Cardiac fibroblast (primary cell): ENCODE data around the gene ATRNL1.

Experiments used
- DNase-seq, 2 donors: peaks; one replicate each; pipeline versions ENCODE4 v3.0.0 to v3.0.0-alpha.2; 2010; ENCODE audit warnings: low read depth in 2 of 2
- H3K4me3 ChIP-seq, 2 donors: replicated peaks in 1 of 2; 1 replicate in 1 of 2; 2 replicates in 1 of 2; pipeline ENCODE4 v1.5.1; 2011; ENCODE audit warnings: low read depth in 2 of 2, low read length in 2 of 2, mild to moderate bottlenecking in 2 of 2, moderate library complexity in 1 of 2
- TF ChIP-seq, protein P1 (sequence below): IDR thresholded peaks from one replicate; pipeline ENCODE4 v1.5.1; 2011; ENCODE audit warnings: low read depth, mild to moderate bottlenecking, low read length, inconsistent platforms

Gene ATRNL1

DNA sequence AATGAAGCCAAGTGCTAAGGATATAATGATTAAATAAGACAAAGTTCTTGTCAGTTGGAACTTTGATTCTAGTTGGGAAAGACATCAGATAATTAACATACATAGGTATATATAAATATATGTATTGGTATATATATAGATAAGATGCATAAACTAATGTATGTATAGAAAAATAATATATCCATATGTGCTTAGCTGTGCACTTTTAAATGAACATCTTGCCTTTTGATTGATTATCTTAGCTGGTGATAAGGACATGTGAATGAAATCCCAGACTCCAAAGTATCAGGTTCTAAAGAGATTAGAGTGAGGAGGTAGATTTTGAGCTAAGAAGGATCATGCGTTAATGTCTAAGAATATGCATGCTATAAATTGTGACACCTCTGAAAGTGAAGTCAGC lies 822.3 kb downstream of the ATRNL1 start:
- no peak overlapping the region for H3K4me3 ChIP-seq
- TF ChIP-seq, protein P1, sequence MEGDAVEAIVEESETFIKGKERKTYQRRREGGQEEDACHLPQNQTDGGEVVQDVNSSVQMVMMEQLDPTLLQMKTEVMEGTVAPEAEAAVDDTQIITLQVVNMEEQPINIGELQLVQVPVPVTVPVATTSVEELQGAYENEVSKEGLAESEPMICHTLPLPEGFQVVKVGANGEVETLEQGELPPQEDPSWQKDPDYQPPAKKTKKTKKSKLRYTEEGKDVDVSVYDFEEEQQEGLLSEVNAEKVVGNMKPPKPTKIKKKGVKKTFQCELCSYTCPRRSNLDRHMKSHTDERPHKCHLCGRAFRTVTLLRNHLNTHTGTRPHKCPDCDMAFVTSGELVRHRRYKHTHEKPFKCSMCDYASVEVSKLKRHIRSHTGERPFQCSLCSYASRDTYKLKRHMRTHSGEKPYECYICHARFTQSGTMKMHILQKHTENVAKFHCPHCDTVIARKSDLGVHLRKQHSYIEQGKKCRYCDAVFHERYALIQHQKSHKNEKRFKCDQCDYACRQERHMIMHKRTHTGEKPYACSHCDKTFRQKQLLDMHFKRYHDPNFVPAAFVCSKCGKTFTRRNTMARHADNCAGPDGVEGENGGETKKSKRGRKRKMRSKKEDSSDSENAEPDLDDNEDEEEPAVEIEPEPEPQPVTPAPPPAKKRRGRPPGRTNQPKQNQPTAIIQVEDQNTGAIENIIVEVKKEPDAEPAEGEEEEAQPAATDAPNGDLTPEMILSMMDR, result no peak
- no peak for DNase-seq

DNA sequence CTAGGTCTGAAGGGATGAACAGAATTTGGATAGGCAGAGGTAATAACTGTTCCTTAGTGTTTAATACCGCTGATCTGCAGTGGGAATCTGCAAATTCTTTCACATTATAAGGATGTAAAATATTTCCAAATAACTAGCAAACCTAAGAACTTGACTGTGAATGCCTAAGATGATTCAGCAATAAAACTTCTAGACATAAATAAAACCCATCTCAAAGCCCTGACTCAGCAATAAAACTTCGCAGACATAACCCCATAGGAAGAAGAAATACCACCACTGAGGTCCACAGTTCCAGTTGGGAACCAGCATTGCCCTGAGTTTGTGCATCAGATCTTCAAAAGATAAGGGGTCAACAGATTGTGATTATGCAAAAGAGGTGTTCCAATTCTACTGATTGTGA lies 825.6 kb downstream of the ATRNL1 start:
- TF ChIP-seq, protein P1, result no peak
- H3K4me3 ChIP-seq, result no peak overlapping the region
- DNase-seq, result peak in 1 of 2 donors; percentile 58

DNA sequence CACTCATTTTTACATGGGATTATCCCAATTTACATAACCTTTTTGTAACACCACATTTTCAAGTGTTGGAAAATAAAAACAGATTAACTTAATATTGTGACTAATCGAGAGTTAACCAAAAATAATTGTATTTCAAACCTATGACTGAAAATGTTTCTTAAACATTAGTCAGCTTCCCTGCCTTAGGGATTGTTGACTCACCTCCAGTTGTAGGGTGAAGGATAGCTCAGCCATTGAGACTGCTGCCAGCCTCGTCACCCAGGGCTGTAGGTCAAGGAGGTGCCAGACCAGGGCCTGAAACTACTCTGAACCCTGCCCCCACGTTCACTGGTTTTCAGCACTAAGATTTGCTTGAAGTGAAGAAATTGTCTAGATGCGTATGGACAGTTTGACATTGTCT lies 828.6 kb downstream of the ATRNL1 start:
- TF ChIP-seq, protein P1, result no peak
- H3K4me3 ChIP-seq, result no peak overlapping the region
- DNase-seq, result peak in 1 of 2 donors; percentile 75

DNA sequence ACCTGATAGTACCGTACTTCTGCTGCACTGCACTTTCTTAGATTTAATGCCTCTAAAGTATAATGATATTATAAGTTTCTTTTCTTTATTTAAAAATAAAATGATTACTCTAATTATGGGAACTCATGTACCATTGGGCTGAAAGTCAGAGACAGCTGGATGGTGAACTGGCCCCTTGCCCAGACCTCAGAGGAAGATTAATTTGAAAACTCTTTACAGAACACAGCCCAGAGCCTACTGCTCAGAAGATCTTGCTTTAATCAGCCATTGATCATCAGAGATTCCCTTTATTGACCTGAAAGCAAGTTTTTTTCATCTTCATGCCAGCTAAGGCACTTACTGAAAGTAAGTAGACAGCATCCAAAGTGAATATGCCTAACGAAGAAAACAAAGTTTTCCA lies 838.1 kb downstream of the ATRNL1 start:
- H3K4me3 ChIP-seq, result no peak overlapping the region
- DNase-seq, result no peak

DNA sequence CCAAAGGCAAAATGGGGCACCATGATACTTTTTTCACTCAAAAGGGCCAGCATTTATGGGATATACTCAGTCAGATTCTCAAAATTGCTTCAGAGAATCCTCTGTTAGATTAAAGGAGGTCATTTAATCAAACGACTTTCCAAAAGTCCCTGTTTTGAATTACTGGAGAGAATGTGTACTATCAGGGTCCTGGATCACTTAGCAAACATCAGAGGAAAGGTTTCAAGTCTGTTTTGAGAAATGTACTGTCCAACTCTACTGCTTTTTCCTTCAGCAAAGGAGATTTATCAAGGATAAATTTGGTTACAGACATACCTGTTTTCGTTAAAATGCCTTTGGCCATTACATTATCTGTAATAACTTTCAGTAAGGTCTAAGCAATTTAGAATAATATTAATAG lies 838.9 kb downstream of the ATRNL1 start:
- TF ChIP-seq, protein P1, result no peak
- H3K4me3 ChIP-seq, result no peak overlapping the region
- no peak for DNase-seq

More for the DNA sequence above, 838.1 kb downstream of the ATRNL1 start:
- TF ChIP-seq, protein P1, result no peak

DNA sequence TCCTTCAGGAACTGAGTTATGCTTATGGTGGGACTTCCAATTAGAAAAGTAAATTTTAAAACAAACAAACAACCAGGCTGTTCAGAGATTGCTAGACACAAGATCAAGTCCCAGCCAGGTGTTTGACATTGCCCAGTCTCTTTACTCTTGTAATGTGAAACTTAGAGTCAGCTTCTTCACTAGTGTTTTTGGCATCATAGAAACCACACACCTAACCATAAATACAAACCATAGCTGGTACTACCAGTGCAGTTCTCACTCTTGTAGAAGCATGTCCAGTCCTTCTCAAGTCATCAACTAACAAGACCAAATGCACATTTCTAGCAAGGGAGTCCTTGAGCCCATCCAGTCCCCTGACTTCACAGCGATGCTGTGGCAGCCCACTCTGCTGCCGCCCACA lies 839.9 kb downstream of the ATRNL1 start:
- H3K4me3 ChIP-seq, result no peak overlapping the region
- TF ChIP-seq, protein P1, result no peak
- DNase-seq, result no peak

DNA sequence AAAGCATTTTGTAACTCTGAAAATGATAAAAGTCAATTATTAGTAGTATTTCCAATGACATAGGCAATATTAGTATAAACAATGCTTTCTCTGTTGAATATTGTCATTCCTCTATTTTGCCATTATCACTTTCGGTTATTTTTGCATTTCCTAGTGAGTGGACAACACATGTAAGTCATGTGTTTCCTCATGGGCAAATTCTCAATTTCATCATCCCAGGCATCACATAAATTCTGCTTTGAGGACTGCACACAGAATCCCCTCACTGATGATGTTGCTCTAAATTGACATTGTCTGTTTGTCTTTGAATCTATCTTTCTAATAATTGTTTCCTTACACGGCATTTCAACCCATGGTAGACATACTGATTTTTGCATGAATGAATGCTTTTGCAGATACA lies 842.6 kb downstream of the ATRNL1 start:
- no peak overlapping the region for H3K4me3 ChIP-seq
- TF ChIP-seq, protein P1, result no peak
- no peak for DNase-seq
